Endothelial cell (in vitro differentiated cells): Measurements from ENCODE around the gene KLHL3. TPM values are rescaled to one million over a fixed set of nuclear protein-coding genes. Genes with fewer than 3 reads are reported as not detected.

Source experiments
- DNase-seq: peaks from one replicate; pipeline ENCODE4 v3.0.0; 2021; ENCODE audit warnings: low spot score
- H3K27ac Mint-ChIP-seq: one replicate; pipeline ENCODE4 v1.8.0; 2021; ENCODE audit warnings: mixed read lengths, inconsistent platforms; ENCODE audit not compliant: unreplicated experiment
- H3K27me3 Mint-ChIP-seq: one replicate; pipeline ENCODE4 v1.8.0; 2021; ENCODE audit warnings: mild to moderate bottlenecking, moderate library complexity, mixed read lengths, inconsistent platforms; ENCODE audit not compliant: unreplicated experiment
- H3K36me3 Mint-ChIP-seq: one replicate; pipeline ENCODE4 v1.8.0; 2021; ENCODE audit warnings: mild to moderate bottlenecking, low read depth, mixed read lengths, inconsistent platforms; ENCODE audit not compliant: unreplicated experiment
- H3K4me1 Mint-ChIP-seq: one replicate; pipeline ENCODE4 v1.8.0; 2021; ENCODE audit warnings: mild to moderate bottlenecking, mixed read lengths, inconsistent platforms; ENCODE audit not compliant: unreplicated experiment
- H3K4me3 Mint-ChIP-seq: one replicate; pipeline ENCODE4 v1.8.0; 2021; ENCODE audit warnings: mild to moderate bottlenecking, mixed read lengths, inconsistent platforms; ENCODE audit not compliant: unreplicated experiment
- H3K9me3 Mint-ChIP-seq: one replicate; pipeline ENCODE4 v1.8.0; 2021; ENCODE audit warnings: mixed read lengths, inconsistent platforms; ENCODE audit not compliant: unreplicated experiment
- CTCF ChIP-seq: fragments of 200-600 bp; sonication (generic); IDR thresholded peaks from one replicate; pipeline ENCODE4 v1.5.0; 2021; ENCODE audit warnings: antibody characterized with exemption; ENCODE audit not compliant: unreplicated experiment
- total RNA-seq: library from RNA; stranded (reverse); fragmentation: NEBNext Ultra II Directional; extraction: Animal tissue kit (Norgen Biotek cat#: 25700); gene quantifications from one replicate; pipeline ENCODE4 v1.2.1, GENCODE V29; 2021; ENCODE audit not compliant: unreplicated experiment

Gene KLHL3
- total RNA-seq, 1 donor from 2014 or later = 200 TPM

- Mint-ChIP-seq H3K27ac (no peak overlapping the region), H3K9me3 (no peaks in the 10 kb centered on the region)
- no peak for DNase-seq
These were observed 5.6 kb downstream of the KLHL3 start for GRCh38 chr5:137730336-137730735.

GRCh38 chr5:137728048-137728447 is 7.8 kb downstream of the KLHL3 start:
- no peaks in the 10 kb centered on the region for H3K27me3 Mint-ChIP-seq
- H3K4me1 Mint-ChIP-seq = peaks cover 19% of the 10 kb centered on the region
- H3K9me3 Mint-ChIP-seq = no peaks in the 10 kb centered on the region
- H3K36me3 Mint-ChIP-seq = peaks cover 9% of the 10 kb centered on the region
- DNase-seq = no peak
- H3K4me3 Mint-ChIP-seq = no peak overlapping the region
- no peak for TF ChIP-seq CTCF
- H3K27ac Mint-ChIP-seq = no peak overlapping the region

More at GRCh38 chr5:137730336-137730735, 5.6 kb downstream of the KLHL3 start:
- Mint-ChIP-seq H3K4me1 (peaks cover 35% of the 10 kb centered on the region), H3K4me3 (peak overlapping the region; percentile 58), H3K27me3 (no peaks in the 10 kb centered on the region), H3K36me3 (peaks cover 9% of the 10 kb centered on the region)
- TF ChIP-seq CTCF = no peak

GRCh38 chr5:137727623-137728022 is 8.3 kb downstream of the KLHL3 start:
- H3K4me3 Mint-ChIP-seq = no peak overlapping the region

DNA sequence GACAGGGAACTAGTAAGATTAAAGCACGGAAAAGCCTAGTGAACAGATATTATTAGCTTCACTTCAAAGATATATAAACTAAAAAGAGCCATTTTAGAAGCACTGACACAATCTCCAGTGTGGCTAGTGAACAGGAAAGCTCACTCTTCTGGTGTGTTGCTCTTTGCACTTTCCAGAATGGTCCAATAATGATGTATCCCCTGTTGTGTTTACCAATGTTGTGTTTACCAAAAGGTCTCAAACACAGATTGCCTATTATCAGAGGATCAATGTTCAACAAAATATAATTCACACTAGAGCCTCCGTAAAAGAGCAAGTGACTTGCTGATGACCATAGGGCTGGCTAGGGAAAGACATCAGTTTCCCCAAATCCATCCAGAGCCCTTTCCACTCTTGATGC is 11.6 kb downstream of the KLHL3 start:
- no peak for DNase-seq
- no peaks in the 10 kb centered on the region for H3K9me3 Mint-ChIP-seq
- peaks cover 23% of the 10 kb centered on the region for H3K4me1 Mint-ChIP-seq
- TF ChIP-seq CTCF = no peak
- peaks cover 14% of the 10 kb centered on the region for H3K36me3 Mint-ChIP-seq
- H3K27me3 Mint-ChIP-seq = no peaks in the 10 kb centered on the region
- no peak overlapping the region for H3K4me3 Mint-ChIP-seq
- H3K27ac Mint-ChIP-seq = no peak overlapping the region

More at GRCh38 chr5:137727623-137728022, 8.3 kb downstream of the KLHL3 start:
- DNase-seq = no peak
- Mint-ChIP-seq H3K27ac (no peak overlapping the region), H3K27me3 (no peaks in the 10 kb centered on the region), H3K4me1 (peaks cover 15% of the 10 kb centered on the region), H3K9me3 (no peaks in the 10 kb centered on the region), H3K36me3 (peaks cover 9% of the 10 kb centered on the region)
- no peak for TF ChIP-seq CTCF

GRCh38 chr5:137718611-137719010 is 17.3 kb downstream of the KLHL3 start:
- peaks cover 33% of the 10 kb centered on the region for H3K4me1 Mint-ChIP-seq
- no peak for DNase-seq
- H3K36me3 Mint-ChIP-seq = peaks cover 62% of the 10 kb centered on the region
- H3K9me3 Mint-ChIP-seq = no peaks in the 10 kb centered on the region
- peak overlapping the region; percentile 26 for H3K27ac Mint-ChIP-seq
- H3K4me3 Mint-ChIP-seq = peak overlapping the region; percentile 34
- no peak for TF ChIP-seq CTCF
- no peaks in the 10 kb centered on the region for H3K27me3 Mint-ChIP-seq
